ENCODE measurements around the gene GRID1.

GRCh38 chr10:86333826-86334487 lies 32.6 kb downstream of the GRID1 start:
- TF ChIP-seq, protein P1, sequence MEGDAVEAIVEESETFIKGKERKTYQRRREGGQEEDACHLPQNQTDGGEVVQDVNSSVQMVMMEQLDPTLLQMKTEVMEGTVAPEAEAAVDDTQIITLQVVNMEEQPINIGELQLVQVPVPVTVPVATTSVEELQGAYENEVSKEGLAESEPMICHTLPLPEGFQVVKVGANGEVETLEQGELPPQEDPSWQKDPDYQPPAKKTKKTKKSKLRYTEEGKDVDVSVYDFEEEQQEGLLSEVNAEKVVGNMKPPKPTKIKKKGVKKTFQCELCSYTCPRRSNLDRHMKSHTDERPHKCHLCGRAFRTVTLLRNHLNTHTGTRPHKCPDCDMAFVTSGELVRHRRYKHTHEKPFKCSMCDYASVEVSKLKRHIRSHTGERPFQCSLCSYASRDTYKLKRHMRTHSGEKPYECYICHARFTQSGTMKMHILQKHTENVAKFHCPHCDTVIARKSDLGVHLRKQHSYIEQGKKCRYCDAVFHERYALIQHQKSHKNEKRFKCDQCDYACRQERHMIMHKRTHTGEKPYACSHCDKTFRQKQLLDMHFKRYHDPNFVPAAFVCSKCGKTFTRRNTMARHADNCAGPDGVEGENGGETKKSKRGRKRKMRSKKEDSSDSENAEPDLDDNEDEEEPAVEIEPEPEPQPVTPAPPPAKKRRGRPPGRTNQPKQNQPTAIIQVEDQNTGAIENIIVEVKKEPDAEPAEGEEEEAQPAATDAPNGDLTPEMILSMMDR (IDR thresholded peaks at IDR 0.05): no peak
- TF ChIP-seq POLR2A (IDR thresholded peaks at IDR 0.05): no peak
